Right renal pelvis (tissue), 4 donors: ENCODE data around the gene ZNF654. TPM values are rescaled to one million over a fixed set of nuclear protein-coding genes. Genes with fewer than 3 reads are reported as not detected.
A peak's percentile ranks its signal among the peaks of the same experiment; 100 is the strongest.
"Not testable (repeated sequence)": the region's sequence is repeated elsewhere in the genome, so short reads cannot be mapped to it uniquely, and the experiment has no call there.

Experiments used
- DNase-seq, 4 donors: peaks; one replicate each; pipeline ENCODE4 v3.0.0-alpha.2; 2013; ENCODE audit warnings: low read depth in 4 of 4, low spot score in 3 of 4, missing footprints in 1 of 4
- polyA plus RNA-seq, 4 donors: library from polyadenylated mRNA; unstranded; fragments of 120-200 nt; gene quantifications; one replicate each; pipeline ENCODE4 v1.2.1, GENCODE V29; 2013; ENCODE audit not compliant: insufficient read length in 4 of 4

ZNF654 gene
- polyA plus RNA-seq, 4 donors: 19.0 to 24.1 (median 23.0) TPM

DNA sequence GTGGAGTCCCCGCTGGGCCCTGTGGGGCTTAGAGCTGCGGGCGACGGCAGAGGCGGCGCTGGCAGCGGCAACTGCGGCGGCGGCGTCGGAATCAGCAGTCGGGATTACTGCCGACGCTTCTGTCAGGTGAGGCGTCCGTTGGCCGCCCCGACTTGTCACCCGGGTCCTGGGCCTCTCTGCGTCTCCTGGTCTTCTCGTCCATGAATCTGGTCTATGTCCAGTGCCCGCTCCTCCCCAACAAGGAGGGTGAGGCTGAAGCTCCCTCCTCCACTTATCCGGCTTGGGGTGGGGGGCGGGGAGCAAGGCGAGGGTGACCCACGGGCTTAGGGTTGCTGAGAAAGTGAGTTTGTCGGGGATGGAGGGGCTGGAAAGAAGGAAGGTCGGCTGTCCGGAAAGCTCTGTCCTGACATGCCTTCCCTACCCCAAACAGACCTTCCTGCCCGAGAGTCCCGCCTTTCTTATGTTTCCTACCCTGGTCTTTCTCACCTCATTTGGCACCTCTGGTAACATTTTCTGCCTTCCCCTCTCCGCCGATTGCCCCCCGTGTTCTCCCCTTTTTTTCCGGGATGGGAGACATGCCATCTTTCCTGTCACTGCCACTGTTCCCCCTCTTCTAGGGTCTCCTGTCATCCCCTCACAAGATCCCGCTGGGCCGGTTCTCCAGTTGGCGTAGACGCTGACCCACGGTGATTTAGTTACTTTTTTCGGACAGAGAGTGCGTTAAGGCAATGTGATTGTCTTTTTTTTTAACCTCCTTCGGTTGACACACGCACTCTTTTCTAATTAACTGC is 520 bp downstream of the ZNF654 start:
- DNase-seq: peak in 2 of 4 donors; percentile 8 to 33

DNA sequence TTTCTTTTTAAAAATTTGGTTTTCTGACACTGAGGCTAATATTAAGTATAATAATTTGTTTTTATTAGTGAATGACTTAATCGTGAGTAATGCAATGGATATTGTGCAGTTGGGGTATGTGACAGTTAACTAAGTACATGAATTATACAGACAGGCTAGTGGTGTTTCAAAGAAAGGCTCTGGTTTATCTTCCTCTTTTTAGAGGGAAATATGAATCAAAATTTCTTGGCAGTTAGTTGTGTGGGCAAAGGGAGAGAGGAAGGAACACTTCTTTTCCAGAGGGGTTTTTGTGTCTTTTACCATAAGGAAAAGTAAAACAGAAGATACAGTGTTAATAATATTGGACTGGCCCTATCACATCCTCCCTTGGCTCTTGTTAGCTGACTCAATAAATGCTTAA is 2.7 kb downstream of the ZNF654 start:
- no peak for DNase-seq

DNA sequence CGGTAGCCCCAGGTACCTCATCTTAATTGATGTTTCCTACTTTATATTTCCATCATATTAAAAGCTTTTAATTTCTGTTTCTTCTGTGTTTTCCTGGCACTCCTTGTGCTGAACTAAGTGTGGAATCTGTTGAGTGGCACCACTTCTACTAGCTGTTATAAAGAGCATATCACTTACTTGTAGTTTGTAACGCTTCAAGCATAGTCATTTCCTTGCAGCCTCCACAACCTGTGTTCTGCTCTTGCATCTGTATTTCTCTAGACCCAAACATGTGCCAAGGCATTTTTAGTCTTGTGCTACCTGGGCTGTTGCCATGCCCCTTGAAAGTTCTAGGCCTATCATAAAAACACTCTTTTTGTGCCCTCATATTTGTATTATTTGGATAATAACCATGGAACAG is 16.0 kb downstream of the ZNF654 start:
- no peak for DNase-seq

DNA sequence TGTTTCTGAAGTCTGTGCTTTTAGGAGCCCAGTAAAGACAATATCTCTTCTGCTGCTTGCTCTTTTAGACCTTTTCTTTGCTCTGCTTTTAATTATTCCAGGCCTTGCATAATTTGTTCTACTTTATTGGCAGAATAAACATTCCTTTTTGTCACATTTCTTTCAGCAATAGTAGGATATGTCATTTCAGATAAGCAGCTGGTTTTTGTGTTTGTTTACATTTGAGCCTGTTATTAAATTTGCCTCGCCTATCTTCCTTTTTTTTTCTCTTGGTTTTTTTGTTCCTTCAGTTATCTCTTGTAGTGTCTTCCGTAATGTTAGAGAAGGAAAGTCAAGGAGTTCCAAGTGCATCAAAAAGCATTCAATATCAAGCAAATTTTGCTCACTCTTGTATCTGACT is 16.4 kb downstream of the ZNF654 start:
- DNase-seq: no peak

DNA sequence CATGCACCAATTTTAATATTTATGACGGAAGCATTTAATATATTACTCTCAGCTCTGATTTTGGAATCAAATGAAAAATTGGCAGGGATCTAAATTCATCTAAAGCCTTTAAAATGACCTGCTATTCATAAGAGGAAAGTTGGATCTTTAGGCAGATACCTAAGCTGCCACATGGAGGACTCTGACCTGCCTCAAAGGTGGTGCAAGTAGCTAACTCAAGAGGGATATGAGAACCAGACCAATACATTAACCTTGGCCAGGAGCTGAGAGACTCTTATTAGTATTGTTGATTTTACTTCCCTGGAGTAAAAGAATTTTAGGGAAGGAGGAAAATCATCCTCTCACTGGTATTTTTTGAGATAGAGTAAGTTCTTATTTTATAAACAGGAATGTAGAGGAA is 17.7 kb downstream of the ZNF654 start:
- DNase-seq: no peak

DNA sequence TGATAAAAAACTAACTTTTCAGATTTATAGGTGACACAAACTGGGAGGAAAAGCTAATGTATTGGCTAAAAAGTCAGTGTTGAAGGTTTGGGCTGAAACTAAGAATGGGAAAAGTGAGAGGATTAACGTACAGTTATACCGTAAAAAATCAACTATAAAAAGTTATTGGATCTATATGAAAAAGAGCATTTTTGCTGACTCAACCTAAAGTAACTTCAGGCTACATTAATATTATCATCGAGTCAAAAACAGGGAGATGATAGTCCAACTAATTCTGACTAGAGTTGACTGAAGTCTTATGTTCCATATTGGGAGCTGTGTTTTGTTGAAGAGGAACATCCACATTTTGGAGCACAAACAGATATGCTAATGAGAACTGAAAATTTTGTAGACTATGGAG is 19.9 kb downstream of the ZNF654 start:
- DNase-seq: no peak

DNA sequence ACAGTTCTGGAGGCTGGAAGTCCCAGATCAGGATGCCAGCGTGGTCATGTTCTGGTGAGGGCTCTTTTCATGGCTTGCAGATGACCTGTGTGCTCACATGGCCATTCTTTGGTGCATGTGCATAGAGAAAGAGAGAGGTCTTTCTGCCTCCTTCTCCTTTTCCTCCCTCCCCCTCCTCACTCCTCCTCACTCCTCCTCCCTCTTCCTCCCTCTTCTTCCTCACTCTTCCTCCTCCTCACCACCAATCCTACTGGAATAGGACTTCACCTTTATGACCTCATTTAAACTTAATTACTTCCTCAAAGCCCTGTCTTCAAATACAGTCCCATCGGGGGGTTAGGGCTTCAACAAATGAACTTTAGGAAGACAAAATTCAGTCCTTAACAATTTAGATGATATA is 23.8 kb downstream of the ZNF654 start:
- DNase-seq: no peak

DNA sequence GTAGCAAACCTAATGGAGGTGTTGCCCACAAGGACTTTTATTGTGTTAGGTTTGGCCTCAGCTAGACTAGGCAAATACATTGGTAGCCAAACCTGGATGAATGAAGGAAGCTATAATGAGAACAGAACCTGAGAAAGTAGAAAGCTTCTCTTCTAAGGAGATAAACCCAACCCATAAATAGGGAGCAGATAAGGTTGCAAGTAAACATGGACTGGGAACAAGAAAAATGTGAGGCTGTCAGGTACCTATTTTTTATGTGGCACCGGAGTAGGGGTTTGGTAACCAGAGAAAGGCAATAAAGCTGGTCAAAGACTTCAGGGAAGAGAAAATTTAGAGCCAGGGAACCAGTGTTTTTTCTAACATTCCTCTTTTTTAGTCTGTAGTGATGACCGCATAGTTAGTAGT is 25.0 kb downstream of the ZNF654 start:
- peak in 2 of 4 donors; percentile 39 to 41 for DNase-seq

DNA sequence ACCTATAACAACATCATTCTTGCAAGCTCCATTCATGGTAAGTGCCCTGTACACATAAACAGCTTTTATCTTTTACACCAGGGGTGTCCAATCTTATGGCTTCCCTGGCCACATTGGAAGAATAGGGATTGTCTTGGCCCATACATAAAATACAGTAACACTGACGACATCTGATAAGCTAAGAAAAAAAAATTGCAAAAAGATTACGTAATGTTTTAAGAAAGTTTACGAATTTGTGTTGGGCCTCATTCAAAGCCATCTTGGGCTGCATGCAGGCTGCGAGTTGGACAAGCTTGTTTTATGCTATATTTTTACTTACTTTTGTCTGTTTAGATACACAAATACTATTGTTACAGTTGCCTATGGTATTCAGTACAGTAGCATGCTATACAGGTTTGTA is 31.6 kb downstream of the ZNF654 start:
- DNase-seq: no peak

DNA sequence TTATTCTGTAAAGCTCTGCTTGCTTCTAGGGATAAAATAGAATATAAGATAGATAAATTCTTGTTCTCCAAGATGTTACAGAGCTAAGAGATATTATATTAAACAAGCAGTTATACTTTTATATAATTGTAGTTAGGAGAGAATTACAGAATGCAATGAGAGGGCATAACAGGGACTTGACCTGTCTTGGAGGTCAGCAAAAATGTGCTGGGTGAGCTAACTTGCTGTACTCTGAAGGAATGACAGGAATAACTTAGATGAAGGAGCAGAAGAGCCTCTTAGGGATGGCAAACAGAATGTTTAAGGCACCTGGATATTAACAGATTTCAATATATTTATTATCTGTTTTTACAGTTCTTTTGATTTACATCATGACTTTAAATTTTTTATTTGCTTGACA is 33.2 kb downstream of the ZNF654 start:
- DNase-seq: no peak

DNA sequence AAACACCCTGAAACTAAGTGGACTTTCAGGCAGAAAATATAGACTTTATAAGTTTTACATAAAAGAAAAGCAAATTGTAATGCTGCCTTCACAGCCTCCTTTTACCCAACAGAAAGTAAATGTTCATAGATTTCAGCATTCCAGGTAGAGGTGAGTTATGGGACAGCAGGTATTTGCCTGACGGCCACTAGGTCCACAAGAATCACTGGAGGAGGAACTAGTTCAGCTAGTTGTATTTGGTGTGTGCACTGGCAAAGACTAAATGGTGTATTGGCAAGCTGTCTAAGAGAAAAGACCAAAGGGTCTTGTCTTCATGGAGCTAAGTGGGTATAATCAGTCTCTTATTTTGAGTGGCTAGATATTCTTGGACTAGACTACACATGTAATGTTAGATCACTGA is 34.2 kb downstream of the ZNF654 start:
- DNase-seq: no peak

DNA sequence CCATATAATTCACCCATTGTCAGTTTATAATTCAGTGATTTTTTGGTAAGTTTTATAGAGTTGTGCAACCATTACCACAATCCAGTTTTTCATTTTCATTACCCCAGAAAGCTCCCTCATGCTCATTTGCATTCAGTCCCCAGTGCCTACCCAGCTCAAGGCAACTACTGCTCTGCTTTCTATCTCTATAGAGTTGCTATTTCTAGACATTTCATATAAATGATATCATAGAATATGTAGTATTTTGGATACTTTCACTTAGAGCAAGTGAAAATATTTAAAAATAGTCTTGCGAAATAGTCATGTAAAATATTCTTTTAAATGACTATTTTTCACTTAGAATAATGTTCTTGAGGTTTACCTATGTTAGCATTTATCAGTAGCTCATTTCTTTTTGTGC is 42.1 kb downstream of the ZNF654 start:
- DNase-seq: no peak

DNA sequence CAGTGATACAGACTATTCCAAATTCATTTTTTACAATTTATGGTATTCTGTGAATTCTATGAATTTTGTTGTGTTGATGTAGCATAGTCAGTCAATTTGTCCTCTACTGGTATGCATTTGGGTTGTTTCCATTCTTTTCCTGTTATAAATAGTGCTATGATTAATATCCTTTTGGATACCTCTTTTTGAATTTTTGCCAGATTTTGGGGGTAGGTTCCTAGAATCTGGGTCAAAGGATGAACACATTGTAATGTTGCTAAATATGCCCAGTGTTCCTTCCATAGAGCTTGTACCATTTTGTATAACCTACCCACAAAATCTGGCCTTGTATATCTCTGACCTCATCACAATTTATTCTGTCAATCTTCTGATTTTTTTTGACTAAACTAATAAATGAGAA is 46.3 kb downstream of the ZNF654 start:
- DNase-seq: no peak

DNA sequence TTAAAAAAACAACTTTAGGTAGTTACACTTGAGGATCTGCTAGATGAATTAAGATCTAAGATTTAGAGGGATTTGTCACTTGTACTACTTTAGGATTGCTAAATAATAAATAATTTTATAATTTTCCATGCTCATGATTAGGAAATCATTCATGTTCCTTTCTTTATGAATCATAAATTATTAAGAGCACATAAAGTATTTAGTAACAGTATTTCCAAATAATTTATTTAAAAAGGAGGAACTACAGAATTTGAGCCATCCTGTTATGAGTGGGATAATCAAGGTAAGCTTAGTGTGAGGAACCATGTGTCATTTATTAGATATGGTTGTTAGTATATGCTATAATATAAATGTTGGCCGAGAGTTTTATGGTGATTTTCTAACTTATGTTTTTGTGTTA is 53.2 kb downstream of the ZNF654 start:
- no peak for DNase-seq

DNA sequence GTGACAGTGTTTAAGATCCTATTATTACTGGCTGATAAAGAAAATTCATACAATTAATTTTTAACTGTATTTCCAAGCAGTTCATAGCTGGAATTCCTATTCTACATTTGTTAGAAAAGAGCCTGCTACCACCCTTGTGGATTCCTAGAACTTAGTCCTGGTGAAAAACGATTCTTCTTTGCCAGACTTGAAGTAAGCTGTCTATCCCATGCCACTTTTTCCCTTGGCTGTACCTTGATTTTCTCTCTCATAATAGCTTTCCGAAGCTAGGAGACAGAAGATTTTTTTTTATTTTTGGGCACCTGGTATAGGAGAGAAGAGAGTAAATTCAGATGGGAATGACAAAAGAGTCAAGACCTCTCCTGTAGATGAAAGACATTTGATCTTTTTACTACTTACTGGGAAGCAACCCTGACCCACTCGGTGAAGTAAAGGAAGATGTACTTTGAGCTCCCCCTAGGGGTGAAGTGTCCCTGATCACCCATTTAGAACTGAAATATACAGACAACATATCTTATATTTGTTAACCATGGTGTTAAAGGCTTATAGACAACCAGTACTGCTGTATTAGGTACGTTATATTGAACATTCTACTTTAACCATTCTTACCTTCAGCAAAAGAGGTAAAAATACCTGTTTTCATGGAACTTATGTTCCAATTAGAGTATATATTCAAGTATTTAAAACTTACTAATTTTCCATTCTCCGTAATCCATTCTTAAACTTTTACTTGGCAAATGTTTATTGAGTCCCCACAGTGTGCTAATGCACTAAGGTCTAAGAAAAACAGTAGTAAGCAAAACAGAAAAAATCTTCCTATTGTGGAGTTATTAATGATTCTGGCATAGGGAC is 54.5 kb downstream of the ZNF654 start:
- DNase-seq: peak; percentile 46 to 66 (median 56)

DNA sequence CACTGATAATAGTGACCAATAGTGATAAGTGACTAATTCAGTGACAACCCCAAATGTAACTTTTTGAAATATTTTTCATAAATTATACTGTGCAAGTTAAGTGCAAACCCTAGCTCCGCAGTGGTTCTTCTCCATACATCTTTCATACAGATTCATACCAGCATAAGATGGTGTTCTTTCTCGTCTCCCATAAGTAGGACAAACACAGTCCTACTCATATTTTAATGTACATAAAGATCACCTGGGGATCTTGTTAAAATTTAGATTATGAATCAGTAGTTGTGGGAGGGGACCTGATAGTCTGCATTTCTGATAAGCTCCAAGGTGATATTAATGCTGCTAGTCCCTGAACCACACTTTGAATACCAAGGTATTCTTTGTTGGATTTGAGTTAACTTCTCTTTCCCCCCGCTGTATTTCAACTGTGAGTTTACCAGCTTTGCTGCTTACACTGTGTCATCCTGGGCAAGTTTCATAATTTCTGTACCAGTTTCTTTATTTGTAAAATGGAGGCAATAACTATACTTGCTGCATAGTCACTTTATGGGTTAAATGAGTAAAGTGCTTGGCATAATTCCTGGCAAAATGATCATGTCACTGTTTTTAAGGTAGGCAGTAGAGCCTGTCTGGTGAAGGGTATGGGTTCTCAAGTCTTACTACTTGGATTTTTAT is 56.0 kb downstream of the ZNF654 start:
- DNase-seq: no peak

DNA sequence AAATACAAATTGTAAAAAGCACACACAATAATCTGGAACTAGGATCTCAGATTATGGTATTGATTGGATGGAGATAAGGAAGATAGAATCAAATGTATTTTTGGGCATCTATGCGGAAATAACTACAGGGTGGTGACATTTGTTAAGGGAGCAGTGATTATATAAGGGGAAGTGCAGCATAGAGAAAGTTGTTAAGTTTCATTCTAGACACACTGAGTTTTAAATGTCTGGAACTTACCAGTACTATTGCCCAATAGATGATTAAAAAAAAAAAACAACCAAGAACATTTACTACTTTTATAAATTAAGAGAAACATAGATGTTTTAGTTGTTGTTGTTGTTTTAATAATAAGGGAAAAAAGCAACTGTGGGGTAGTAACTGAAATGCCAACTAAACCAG is 58.6 kb downstream of the ZNF654 start:
- no peak for DNase-seq

DNA sequence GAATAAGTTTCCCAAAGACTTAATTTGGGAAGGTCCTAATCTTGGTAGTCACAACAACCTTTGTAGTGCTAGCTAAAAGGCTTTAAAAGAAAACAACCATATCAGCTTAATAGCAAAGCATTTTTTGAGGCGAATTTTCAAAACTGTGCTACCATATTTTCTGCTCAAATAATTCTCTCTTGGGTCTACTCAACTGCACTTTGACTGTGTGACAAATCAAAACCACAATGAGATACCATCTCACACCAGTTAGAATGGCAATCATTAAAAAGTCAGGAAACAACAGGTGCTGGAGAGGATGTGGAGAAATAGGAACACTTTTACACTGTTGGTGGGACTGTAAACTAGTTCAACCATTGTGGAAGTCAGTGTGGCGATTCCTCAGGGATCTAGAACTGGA is 59.5 kb downstream of the ZNF654 start:
- DNase-seq: not testable (repeated sequence)

DNA sequence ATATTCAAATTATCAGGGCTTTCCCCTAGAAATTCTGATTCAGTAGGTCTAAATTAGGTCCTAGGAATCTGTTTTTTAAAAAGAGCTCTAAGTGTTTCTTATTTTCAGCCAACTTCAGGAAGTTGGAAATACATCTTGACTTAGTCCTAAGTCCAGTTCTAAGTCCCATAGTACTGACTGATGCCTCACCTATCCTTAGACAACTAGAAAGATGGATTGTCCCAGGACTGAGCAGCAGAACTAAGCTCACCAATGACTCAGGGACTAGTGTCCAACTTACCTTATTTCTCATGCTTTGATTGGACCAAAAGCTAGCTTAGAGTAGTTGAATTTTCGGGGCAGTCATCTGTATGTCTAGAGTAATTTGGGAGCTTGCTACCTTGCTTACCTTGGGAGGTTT is 64.5 kb downstream of the ZNF654 start:
- DNase-seq: no peak

DNA sequence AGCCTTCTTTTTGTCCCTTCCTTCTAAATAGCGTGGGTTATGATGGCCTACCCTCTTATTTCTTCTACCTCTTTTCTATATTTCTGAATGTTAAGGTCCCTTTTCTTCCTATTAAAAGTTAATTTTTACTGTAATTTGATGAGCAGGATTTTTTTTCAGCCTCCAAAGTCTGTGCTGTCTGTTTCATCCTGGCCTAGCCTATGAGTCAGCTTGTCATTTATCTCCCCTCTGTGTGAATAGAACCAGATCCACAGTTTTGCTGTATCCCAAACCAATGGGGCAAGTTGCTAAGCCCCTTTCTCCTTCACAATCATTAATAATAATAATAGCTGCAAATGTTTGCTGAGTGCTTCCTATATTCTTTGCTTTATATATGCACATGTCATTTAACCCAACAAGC is 72.6 kb downstream of the ZNF654 start:
- no peak for DNase-seq

DNA sequence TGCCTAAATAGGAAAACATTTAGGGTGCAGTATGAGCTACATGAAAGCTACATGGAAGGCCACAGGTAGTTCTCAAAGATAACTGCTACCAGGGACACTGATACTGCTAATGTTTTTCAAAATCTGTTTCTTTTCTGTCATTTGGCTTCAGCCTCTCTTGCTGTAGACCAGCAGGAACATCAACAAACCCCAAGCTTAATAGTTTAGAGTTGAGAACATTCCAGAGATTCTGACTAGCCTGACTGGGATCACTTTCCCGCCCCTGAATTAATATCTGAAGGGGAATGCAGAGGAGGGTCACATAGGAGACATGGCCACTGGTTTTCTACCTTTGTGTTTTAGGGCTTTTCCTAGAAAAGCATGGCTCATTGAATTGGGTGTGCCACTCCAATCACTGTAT is 73.8 kb downstream of the ZNF654 start:
- no peak for DNase-seq
